ENCODE measurements around the gene SLC1A4. TPM values are rescaled to one million over a fixed set of nuclear protein-coding genes. Genes with fewer than 3 reads are reported as not detected.

The SLC1A4 gene
- total RNA-seq, 1 experiment from 2014 or later: 9.1 TPM

DNA sequence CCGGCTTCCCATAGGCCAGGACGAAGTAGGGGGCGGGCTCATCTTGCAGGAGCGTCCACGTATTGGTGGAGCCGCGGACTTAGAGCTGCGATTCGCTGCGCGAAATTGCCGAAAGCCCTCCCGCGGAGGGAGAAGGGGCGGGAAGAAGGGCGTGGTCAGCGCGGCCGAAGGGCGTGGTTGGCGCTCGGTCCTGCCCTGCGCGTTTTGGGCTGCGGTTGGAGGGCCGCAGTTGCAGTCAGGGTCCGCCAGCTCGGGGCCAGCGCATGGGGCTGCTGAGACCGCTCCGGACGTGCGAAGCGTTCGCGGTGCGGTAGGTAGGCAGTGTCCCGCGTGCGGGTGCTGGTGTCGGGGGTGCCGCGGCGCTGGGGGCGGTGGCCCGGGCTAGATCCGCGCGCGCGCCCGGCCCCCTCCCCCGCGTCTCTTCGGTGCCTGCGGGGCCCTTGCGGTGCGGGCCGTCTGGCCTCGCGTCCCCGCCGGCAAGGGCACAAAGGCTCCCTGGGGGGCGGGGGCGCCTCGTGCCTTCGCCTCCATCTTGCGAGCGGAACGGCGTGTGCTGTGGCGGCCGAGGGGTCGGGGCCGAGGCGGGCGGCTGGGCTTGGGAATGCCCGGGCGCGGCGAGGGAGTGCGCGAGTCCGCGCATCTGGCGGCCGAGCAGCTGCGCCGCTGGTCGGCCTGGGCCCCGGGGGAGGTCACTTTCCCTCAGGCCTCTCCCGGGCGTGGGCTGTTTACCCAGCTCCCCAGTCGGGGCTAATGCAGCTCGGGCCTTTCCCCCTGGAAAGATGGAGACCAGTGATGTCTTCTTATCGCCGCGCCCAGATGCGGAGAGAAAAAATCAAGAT is 67.2 kb downstream of the SLC1A4 start, which contains the start of gene CEP68:
TSS of gene CEP68 (plus strand) at position 202 of the 839 bp plus-strand sequence. CDS start 13,029 bp downstream, outside the sequence.
- peak within 1 kb of the TSS; percentile 71 for H3K9ac ChIP-seq (ENCODE audit: low read length)
- BruUV-seq (replicated peaks): no TSS peak
- H4K20me1 ChIP-seq (ENCODE audit: low read length): no peaks in the 10 kb centered on the region
- POLR2A ChIA-PET (ENCODE audit: unreplicated experiment): interaction anchor here (0.6 to 1.1 kb wide), 7 partner anchors 8 to 358 kb away, joined by 3 to 34 read pairs (median 4); partner anchors contain the start of gene ACTR2
- peaks cover 11% of the 10 kb centered on the region for H3K4me1 ChIP-seq (ENCODE audit: insufficient read depth, low read length)
- intact Hi-C loops (cut with micrococcal nuclease): no loop called here
- ATAC-seq (peak; percentile 95), DNase-seq (peak; percentile 98)
- CTCF ChIA-PET: interaction anchor here (0.6 to 1.4 kb wide), 3 partner anchors 8 to 139 kb away, joined by 3 to 6 read pairs (median 5); no protein-coding TSS in a partner anchor
- H3K9me3 ChIP-seq (ENCODE audit: low read length): no peaks in the 10 kb centered on the region
- H3K9me2 ChIP-seq (replicated peaks; ENCODE audit: low read length): no peaks in the 10 kb centered on the region
- H3K4me3 ChIP-seq (ENCODE audit: low read length): peak within 1 kb of the TSS; percentile 83
- H3K27ac ChIP-seq (ENCODE audit: low read length): no peak within 1 kb of the TSS
- H3K36me3 ChIP-seq (ENCODE audit: low read depth, low read length): no peaks in the 10 kb centered on the region
- no peaks in the 10 kb centered on the region for H3K27me3 ChIP-seq (ENCODE audit: low read length)
- H3K79me2 ChIP-seq (ENCODE audit: low read length): peaks cover 16% of the 10 kb centered on the region
- H2AFZ ChIP-seq (ENCODE audit: low read length): peak within 1 kb of the TSS; percentile 96
- peak within 1 kb of the TSS; percentile 90 for H3K4me2 ChIP-seq (ENCODE audit: low read length)
- no peak for TF ChIP-seq EZH2 (IDR thresholded peaks at IDR 0.05; ENCODE audit: low read length, unreplicated experiment)
- TF ChIP-seq, protein P1, sequence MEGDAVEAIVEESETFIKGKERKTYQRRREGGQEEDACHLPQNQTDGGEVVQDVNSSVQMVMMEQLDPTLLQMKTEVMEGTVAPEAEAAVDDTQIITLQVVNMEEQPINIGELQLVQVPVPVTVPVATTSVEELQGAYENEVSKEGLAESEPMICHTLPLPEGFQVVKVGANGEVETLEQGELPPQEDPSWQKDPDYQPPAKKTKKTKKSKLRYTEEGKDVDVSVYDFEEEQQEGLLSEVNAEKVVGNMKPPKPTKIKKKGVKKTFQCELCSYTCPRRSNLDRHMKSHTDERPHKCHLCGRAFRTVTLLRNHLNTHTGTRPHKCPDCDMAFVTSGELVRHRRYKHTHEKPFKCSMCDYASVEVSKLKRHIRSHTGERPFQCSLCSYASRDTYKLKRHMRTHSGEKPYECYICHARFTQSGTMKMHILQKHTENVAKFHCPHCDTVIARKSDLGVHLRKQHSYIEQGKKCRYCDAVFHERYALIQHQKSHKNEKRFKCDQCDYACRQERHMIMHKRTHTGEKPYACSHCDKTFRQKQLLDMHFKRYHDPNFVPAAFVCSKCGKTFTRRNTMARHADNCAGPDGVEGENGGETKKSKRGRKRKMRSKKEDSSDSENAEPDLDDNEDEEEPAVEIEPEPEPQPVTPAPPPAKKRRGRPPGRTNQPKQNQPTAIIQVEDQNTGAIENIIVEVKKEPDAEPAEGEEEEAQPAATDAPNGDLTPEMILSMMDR (conservative IDR thresholded peaks at IDR 0.05; ENCODE audit: low read depth, low read length): no peak
- no peak for TF ChIP-seq EZH2phosphoT487 (IDR thresholded peaks at IDR 0.05; ENCODE audit: borderline replicate concordance, low read length)
- no peaks in the 10 kb centered on the region for H3F3A ChIP-seq (ENCODE audit: low read length, unreplicated experiment)

DNA sequence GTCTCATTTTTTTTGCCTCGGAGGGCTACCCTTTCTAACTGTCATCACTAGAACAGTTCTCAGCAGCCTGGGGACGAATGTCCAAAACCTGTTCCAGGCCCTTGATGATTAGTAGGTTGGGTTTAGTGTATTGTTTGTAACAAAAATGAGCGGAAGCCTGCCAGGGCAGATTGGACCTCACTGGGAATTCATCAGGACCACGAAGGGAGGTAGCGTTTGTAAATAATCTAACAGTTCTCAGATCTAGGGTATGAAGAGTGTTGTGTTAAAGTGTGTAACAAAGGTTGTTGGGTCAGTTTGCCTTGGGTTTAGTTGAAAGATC is 67.8 kb downstream of the SLC1A4 start:
- Histone ChIP-seq H3F3A (ENCODE audit: low read length, unreplicated experiment) (no peaks in the 10 kb centered on the region), H3K79me2 (ENCODE audit: low read length) (peaks cover 16% of the 10 kb centered on the region), H2AFZ (ENCODE audit: low read length) (peak overlapping the region; percentile 96), H3K36me3 (ENCODE audit: low read depth, low read length) (no peaks in the 10 kb centered on the region), H3K27ac (ENCODE audit: low read length) (no peak overlapping the region), H3K9me3 (ENCODE audit: low read length) (no peaks in the 10 kb centered on the region), H3K4me2 (ENCODE audit: low read length) (peak overlapping the region; percentile 90), H4K20me1 (ENCODE audit: low read length) (no peaks in the 10 kb centered on the region), H3K9ac (ENCODE audit: low read length) (peak overlapping the region; percentile 71), H3K4me1 (ENCODE audit: insufficient read depth, low read length) (peaks cover 11% of the 10 kb centered on the region), H3K9me2 (replicated peaks; ENCODE audit: low read length) (no peaks in the 10 kb centered on the region), H3K27me3 (ENCODE audit: low read length) (no peaks in the 10 kb centered on the region), H3K4me3 (ENCODE audit: low read length) (peak overlapping the region; percentile 83)
- ChIA-PET CTCF (no interaction called here), POLR2A (ENCODE audit: unreplicated experiment) (interaction anchor here (0.8 kb wide), 1 partner anchor 96 kb away, joined by 4 read pairs; no protein-coding TSS in a partner anchor)
- TF ChIP-seq, protein P1 (conservative IDR thresholded peaks at IDR 0.05; ENCODE audit: low read depth, low read length): no peak
- TF ChIP-seq EZH2phosphoT487 (IDR thresholded peaks at IDR 0.05; ENCODE audit: borderline replicate concordance, low read length) (no peak), EZH2 (IDR thresholded peaks at IDR 0.05; ENCODE audit: low read length, unreplicated experiment) (no peak)
- intact Hi-C loops (cut with micrococcal nuclease): no loop called here
- ATAC-seq (no peak; the same call in 1 of the 2 replicates), DNase-seq (no peak)
- no TSS peak for BruUV-seq (replicated peaks)
